ENCODE results near the gene UBE2D1. TPM values are rescaled to one million over a fixed set of nuclear protein-coding genes. Genes with fewer than 3 reads are reported as not detected.

UBE2D1 gene
- polyA plus RNA-seq, 4 donors = 7.8 to 18.0 (median 9.1) TPM

DNA sequence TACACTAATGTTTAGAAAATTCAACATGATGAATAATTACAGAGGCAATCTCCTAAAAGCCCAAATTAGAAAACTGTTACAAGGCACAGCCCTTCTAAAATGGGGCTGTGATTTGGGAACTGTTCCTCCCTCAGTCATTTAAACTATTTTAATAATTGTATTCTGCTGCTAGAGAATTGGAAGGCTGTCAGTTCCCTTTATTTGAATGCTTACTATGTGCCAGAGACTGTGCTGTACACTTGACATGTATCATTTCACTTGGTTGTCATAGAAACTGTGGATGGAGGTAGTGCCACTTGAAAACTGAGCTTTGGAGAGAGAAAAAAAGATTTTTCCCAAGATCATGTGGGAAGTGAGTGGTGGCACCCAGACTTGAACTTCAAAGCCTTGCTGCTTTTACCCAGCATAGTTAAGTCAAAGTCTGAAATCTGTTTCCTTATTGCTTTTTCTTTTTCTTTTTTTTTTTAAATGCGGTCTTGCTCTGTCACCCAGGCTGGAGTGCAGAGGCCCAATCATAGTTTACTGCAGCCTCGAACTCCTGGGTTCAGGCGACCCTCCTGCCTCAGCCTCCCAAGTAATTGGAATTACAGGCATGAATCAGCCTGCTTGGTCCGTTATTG, 23.6 kb downstream of the UBE2D1 start:
- Histone ChIP-seq H3K36me3 (ENCODE audit: control insufficient read depth in 3 of 3, insufficient read depth in 2 of 3, low read depth in 1 of 3, low read length in 3 of 3) (peaks cover 0 to 2% (median 2%) of the 10 kb centered on the region in 3 donors), H3K4me1 (ENCODE audit: control insufficient read depth in 3 of 3, insufficient read depth in 2 of 3, low read depth in 1 of 3, low read length in 2 of 3) (peaks cover 0 to 2% (median 0%) of the 10 kb centered on the region in 3 donors), H3K9me3 (ENCODE audit: control insufficient read depth in 2 of 2, insufficient read depth in 1 of 2, low read depth in 1 of 2, low read length in 1 of 2) (no peaks in the 10 kb centered on the region), H3K4me3 (ENCODE audit: low read depth in 1 of 3, low read length in 3 of 3) (no peak overlapping the region), H3K27me3 (ENCODE audit: control insufficient read depth in 3 of 3, insufficient read depth in 3 of 3, low read length in 3 of 3) (no peaks in the 10 kb centered on the region), H3K27ac (ENCODE audit: low read depth in 1 of 3, low read length in 2 of 3) (no peak overlapping the region)
- no peak for FAIRE-seq
- DNase-seq = peak; percentile 17 to 36
- WGBS, 3 donors = 30 to 76% (median 59%) methylated on average over 4 of the region's 4 CpGs

DNA sequence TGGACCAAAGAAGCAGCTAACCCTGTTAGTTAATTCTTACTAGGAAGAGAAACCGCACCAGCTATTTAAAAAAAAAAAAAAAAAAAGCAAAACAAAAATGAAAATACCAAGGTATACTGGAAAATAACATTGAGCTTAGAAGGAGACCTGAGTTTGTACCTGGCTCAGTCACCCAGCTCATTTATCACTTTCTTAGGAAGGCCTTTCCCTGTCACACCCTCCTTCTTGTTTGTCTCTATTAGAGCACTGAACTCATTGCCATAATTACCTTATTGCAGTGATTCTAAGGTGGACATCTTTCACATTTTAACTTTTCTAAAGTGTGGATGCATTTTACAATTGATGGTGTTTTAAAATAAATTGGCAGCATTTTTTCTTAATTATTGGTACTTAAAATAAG, 24.1 kb downstream of the UBE2D1 start:
- FAIRE-seq = no peak
- DNase-seq = peak in 1 of 2 donors; percentile 25
- Histone ChIP-seq H3K4me3 (ENCODE audit: low read depth in 1 of 3, low read length in 3 of 3) (no peak overlapping the region), H3K27ac (ENCODE audit: low read depth in 1 of 3, low read length in 2 of 3) (no peak overlapping the region), H3K4me1 (ENCODE audit: control insufficient read depth in 3 of 3, insufficient read depth in 2 of 3, low read depth in 1 of 3, low read length in 2 of 3) (peaks cover 0 to 2% (median 0%) of the 10 kb centered on the region in 3 donors), H3K36me3 (ENCODE audit: control insufficient read depth in 3 of 3, insufficient read depth in 2 of 3, low read depth in 1 of 3, low read length in 3 of 3) (peaks cover 0 to 2% (median 2%) of the 10 kb centered on the region in 3 donors), H3K27me3 (ENCODE audit: control insufficient read depth in 3 of 3, insufficient read depth in 3 of 3, low read length in 3 of 3) (no peaks in the 10 kb centered on the region), H3K9me3 (ENCODE audit: control insufficient read depth in 2 of 2, insufficient read depth in 1 of 2, low read depth in 1 of 2, low read length in 1 of 2) (no peaks in the 10 kb centered on the region)
- 71 to 88% (median 85%) methylated on average over 1 of the region's 1 CpG for WGBS, 3 donors

DNA sequence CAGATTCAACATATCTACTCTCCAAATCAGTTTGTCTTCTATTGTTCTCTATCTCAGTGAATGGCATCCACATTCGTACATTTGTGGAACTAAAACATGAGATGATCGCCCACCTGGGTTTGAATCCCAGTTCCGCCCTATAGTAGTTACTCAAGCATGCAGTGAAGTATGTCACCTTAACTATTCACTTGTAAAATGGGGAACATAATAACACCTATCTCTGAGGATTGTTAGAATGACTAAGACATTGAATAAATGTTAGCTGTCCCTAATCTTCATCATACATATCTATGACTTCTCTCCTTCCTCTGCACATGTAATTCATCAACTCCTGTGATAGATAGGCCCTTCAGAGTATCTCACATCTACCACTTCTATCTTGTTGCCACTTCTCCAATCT, 24.7 kb downstream of the UBE2D1 start:
- 92 to 95% (median 93%) methylated on average over 3 of the region's 3 CpGs for WGBS, 3 donors
- FAIRE-seq (no peak), DNase-seq (no peak)
- H3K4me1 ChIP-seq (ENCODE audit: control insufficient read depth in 3 of 3, insufficient read depth in 2 of 3, low read depth in 1 of 3, low read length in 2 of 3) = peaks cover 0 to 2% (median 0%) of the 10 kb centered on the region in 3 donors
- no peak overlapping the region for H3K4me3 ChIP-seq (ENCODE audit: low read depth in 1 of 3, low read length in 3 of 3)
- H3K27ac ChIP-seq (ENCODE audit: low read depth in 1 of 3, low read length in 2 of 3) = no peak overlapping the region
- no peaks in the 10 kb centered on the region for H3K9me3 ChIP-seq (ENCODE audit: control insufficient read depth in 2 of 2, insufficient read depth in 1 of 2, low read depth in 1 of 2, low read length in 1 of 2)
- H3K27me3 ChIP-seq (ENCODE audit: control insufficient read depth in 3 of 3, insufficient read depth in 3 of 3, low read length in 3 of 3) = no peaks in the 10 kb centered on the region
- H3K36me3 ChIP-seq (ENCODE audit: control insufficient read depth in 3 of 3, insufficient read depth in 2 of 3, low read depth in 1 of 3, low read length in 3 of 3) = peaks cover 2% of the 10 kb centered on the region in 3 donors

DNA sequence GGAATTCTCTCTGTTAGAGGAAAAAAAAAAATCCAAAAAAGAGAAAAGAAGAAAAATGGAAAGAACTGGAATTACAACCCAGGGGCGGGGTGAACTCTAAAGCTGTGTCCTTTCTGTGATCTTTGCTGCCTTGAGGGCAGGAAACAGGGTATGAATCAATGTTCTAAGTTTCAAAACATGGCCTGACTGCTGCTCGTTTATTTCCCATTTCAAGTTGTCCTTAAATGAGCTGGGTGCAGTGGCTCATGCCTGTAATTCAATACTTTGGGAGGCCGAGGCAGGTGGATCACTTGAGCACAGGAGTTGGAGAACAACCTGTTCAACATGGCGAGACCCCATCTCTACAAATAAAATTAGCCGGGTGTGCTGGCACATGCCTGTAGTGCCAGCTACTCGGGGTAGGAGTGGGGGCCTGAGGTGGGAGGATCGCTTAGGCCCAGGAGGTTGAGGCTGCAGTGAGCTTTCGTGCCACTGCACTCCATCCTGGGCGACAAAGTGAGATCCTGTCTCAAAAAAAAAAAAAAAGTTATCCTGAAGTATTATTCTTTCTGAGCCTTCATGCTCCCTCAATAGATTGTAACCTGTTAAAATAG, 25.7 kb downstream of the UBE2D1 start:
- 92 to 95% (median 94%) methylated on average over 9 of the region's 9 CpGs for WGBS, 3 donors
- Histone ChIP-seq H3K4me3 (ENCODE audit: low read depth in 1 of 3, low read length in 3 of 3) (no peak overlapping the region), H3K27ac (ENCODE audit: low read depth in 1 of 3, low read length in 2 of 3) (no peak overlapping the region), H3K9me3 (ENCODE audit: control insufficient read depth in 2 of 2, insufficient read depth in 1 of 2, low read depth in 1 of 2, low read length in 1 of 2) (no peaks in the 10 kb centered on the region), H3K27me3 (ENCODE audit: control insufficient read depth in 3 of 3, insufficient read depth in 3 of 3, low read length in 3 of 3) (no peaks in the 10 kb centered on the region), H3K36me3 (ENCODE audit: control insufficient read depth in 3 of 3, insufficient read depth in 2 of 3, low read depth in 1 of 3, low read length in 3 of 3) (peaks cover 2 to 4% (median 2%) of the 10 kb centered on the region in 3 donors), H3K4me1 (ENCODE audit: control insufficient read depth in 3 of 3, insufficient read depth in 2 of 3, low read depth in 1 of 3, low read length in 2 of 3) (peaks cover 0 to 2% (median 0%) of the 10 kb centered on the region in 3 donors)
- DNase-seq = no peak
- FAIRE-seq = no peak

DNA sequence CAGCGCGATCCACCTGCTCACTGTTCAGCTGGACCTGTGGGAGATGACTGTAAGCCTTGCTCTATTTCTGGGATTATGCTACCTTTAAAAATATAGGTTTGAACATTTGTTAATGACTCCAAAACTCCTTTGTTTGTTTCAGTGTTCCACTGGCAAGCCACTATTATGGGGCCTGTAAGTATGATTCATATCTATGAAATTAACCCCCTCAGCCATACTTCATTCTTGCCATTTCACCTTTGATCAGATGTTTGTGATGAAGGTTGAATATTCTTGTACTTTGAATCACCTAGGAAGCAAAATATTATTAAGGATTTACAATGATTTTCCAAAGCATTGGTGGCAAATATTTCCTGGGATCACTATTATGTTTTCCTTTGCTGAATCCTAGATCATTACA, 26.5 kb downstream of the UBE2D1 start:
- Histone ChIP-seq H3K4me3 (ENCODE audit: low read depth in 1 of 3, low read length in 3 of 3) (no peak overlapping the region), H3K9me3 (ENCODE audit: control insufficient read depth in 2 of 2, insufficient read depth in 1 of 2, low read depth in 1 of 2, low read length in 1 of 2) (no peaks in the 10 kb centered on the region), H3K4me1 (ENCODE audit: control insufficient read depth in 3 of 3, insufficient read depth in 2 of 3, low read depth in 1 of 3, low read length in 2 of 3) (peaks cover 0 to 2% (median 0%) of the 10 kb centered on the region in 3 donors), H3K36me3 (ENCODE audit: control insufficient read depth in 3 of 3, insufficient read depth in 2 of 3, low read depth in 1 of 3, low read length in 3 of 3) (peaks cover 2 to 4% (median 2%) of the 10 kb centered on the region in 3 donors), H3K27ac (ENCODE audit: low read depth in 1 of 3, low read length in 2 of 3) (no peak overlapping the region), H3K27me3 (ENCODE audit: control insufficient read depth in 3 of 3, insufficient read depth in 3 of 3, low read length in 3 of 3) (no peaks in the 10 kb centered on the region)
- DNase-seq (no peak), FAIRE-seq (no peak)
- 98 to 99% (median 98%) methylated on average over 2 of the region's 2 CpGs for WGBS, 3 donors

DNA sequence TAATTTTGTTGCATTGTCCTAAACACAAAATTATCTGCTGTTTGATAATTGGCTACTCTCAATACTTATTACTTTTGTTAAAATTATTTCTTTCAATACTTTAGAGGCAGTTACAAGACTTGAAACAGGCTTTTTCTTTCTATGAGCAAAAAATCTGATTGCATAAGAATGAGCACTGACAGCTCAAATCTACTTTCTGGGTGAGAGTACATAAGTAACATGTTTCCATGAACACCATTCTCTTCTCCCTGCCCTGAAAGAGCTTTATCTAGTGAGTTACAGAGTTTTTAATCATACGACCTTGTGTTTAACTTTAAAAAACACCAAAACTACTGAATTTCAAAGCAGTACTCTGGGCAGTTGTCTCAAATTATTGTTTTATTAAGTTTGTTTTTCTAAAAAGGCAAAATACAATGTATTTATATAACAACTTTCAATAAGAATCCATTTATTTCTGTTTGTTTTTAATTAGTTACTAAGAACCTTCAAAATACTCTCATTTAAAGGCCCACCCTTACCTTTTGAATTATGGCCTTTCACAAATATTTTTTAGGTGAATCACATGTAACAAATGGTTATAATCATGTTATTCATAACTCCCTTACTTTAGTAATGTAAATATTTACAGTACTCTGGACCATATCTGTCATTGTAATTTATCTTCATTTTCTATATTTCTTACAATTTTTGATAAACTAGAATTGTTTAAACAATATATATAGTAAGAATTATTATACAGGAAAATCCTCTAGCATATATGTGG, 27.4 kb downstream of the UBE2D1 start:
- 75 to 97% (median 89%) methylated on average over 1 of the region's 1 CpG for WGBS, 3 donors
- no peak for FAIRE-seq

DNA sequence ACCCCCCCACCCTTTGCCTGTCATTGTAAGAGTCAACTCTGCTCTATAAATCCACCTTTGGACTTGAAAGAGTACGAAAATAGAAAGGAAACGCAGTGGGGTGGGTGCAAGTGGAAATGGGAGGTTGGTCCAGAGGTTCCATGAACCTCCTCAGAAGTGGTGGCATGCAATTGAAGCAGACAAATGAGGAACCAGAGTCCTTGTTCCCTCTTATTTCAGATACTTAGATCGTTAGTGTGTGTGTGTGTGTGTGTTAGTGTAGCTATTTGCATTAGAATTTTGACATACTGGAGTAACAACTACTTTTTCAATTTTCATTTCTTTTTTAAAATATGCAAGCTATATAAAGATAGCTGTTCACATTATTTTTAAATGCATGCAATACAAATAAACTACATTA, 32.3 kb downstream of the UBE2D1 start:
- no peak for FAIRE-seq
- WGBS, 3 donors = 77 to 87% (median 84%) methylated on average over 3 of the region's 3 CpGs
- DNase-seq = no peak
- Histone ChIP-seq H3K27ac (ENCODE audit: low read depth in 1 of 3, low read length in 2 of 3) (no peak overlapping the region), H3K4me3 (ENCODE audit: low read depth in 1 of 3, low read length in 3 of 3) (no peak overlapping the region), H3K4me1 (ENCODE audit: control insufficient read depth in 3 of 3, insufficient read depth in 2 of 3, low read depth in 1 of 3, low read length in 2 of 3) (no peaks in the 10 kb centered on the region), H3K27me3 (ENCODE audit: control insufficient read depth in 3 of 3, insufficient read depth in 3 of 3, low read length in 3 of 3) (no peaks in the 10 kb centered on the region), H3K9me3 (ENCODE audit: control insufficient read depth in 2 of 2, insufficient read depth in 1 of 2, low read depth in 1 of 2, low read length in 1 of 2) (no peaks in the 10 kb centered on the region), H3K36me3 (ENCODE audit: control insufficient read depth in 3 of 3, insufficient read depth in 2 of 3, low read depth in 1 of 3, low read length in 3 of 3) (peaks cover 0 to 2% (median 2%) of the 10 kb centered on the region in 3 donors)

More for the DNA sequence above, 27.4 kb downstream of the UBE2D1 start:
- Histone ChIP-seq H3K27ac (ENCODE audit: low read depth in 1 of 3, low read length in 2 of 3) (no peak overlapping the region), H3K9me3 (ENCODE audit: control insufficient read depth in 2 of 2, insufficient read depth in 1 of 2, low read depth in 1 of 2, low read length in 1 of 2) (no peaks in the 10 kb centered on the region), H3K4me3 (ENCODE audit: low read depth in 1 of 3, low read length in 3 of 3) (no peak overlapping the region), H3K36me3 (ENCODE audit: control insufficient read depth in 3 of 3, insufficient read depth in 2 of 3, low read depth in 1 of 3, low read length in 3 of 3) (peaks cover 2 to 4% (median 2%) of the 10 kb centered on the region in 3 donors), H3K27me3 (ENCODE audit: control insufficient read depth in 3 of 3, insufficient read depth in 3 of 3, low read length in 3 of 3) (no peaks in the 10 kb centered on the region), H3K4me1 (ENCODE audit: control insufficient read depth in 3 of 3, insufficient read depth in 2 of 3, low read depth in 1 of 3, low read length in 2 of 3) (peaks cover 0 to 2% (median 0%) of the 10 kb centered on the region in 3 donors)
- DNase-seq = no peak

DNA sequence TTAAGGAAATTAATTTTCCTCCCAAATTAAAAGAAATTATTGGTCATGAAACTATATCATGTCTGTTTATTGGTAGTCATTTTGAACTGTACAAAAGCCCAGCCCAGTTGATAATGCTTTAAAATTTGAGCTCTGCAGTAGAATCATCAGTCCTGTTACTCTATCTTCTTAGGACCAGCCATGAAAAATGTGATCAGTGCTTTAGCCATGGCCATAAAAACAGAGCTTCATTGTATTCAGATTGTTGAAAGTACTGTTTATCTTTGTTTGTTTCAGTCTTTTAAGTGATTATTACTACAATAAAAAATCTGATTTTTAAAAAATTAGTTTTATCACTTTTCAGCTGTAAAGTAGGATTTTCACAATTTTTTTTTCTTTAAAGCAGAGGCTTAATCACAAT, 36.7 kb downstream of the UBE2D1 start:
- FAIRE-seq (no peak), DNase-seq (no peak)
- no peaks in the 10 kb centered on the region for H3K27me3 ChIP-seq (ENCODE audit: control insufficient read depth in 3 of 3, insufficient read depth in 3 of 3, low read length in 3 of 3)
- H3K4me3 ChIP-seq (ENCODE audit: low read depth in 1 of 3, low read length in 3 of 3) = no peak overlapping the region
- H3K9me3 ChIP-seq (ENCODE audit: control insufficient read depth in 2 of 2, insufficient read depth in 1 of 2, low read depth in 1 of 2, low read length in 1 of 2) = no peaks in the 10 kb centered on the region
- no peaks in the 10 kb centered on the region for H3K4me1 ChIP-seq (ENCODE audit: control insufficient read depth in 3 of 3, insufficient read depth in 2 of 3, low read depth in 1 of 3, low read length in 2 of 3)
- no peaks in the 10 kb centered on the region for H3K36me3 ChIP-seq (ENCODE audit: control insufficient read depth in 3 of 3, insufficient read depth in 2 of 3, low read depth in 1 of 3, low read length in 3 of 3)
- no peak overlapping the region for H3K27ac ChIP-seq (ENCODE audit: low read depth in 1 of 3, low read length in 2 of 3)
